HepG2 (cell line): ENCODE results near the gene DIRAS1. TPM values are rescaled to one million over a fixed set of nuclear protein-coding genes. Genes with fewer than 3 reads are reported as not detected.

Experiments
- ATRX ChIP-seq: sonication (generic); formaldehyde crosslinking; IDR thresholded peaks from 2 replicates; pipeline ENCODE4 v1.4.0; 2020; ENCODE audit warnings: missing genetic modification reagents, borderline replicate concordance
- BRD4 ChIP-seq: sonication (generic); formaldehyde crosslinking; IDR thresholded peaks from 2 replicates; pipeline ENCODE4 v1.4.0; 2020; ENCODE audit warnings: missing genetic modification reagents
- CCAR2 ChIP-seq: fragments of 200-400 bp; formaldehyde crosslinking; optimal IDR thresholded peaks from 2 replicates; pipeline ENCODE3; 2018; ENCODE audit warnings: low read depth, mild to moderate bottlenecking, low read length, moderate library complexity
- DR1 ChIP-seq: sonication (generic); formaldehyde crosslinking; IDR thresholded peaks from 2 replicates; pipeline ENCODE4 v1.8.0; 2021; ENCODE audit warnings: mild to moderate bottlenecking, missing genetic modification reagents, inconsistent platforms
- HNRNPL ChIP-seq: fragments of 200-400 bp; formaldehyde crosslinking; IDR thresholded peaks from 2 replicates; pipeline ENCODE4 v1.6.1; 2017; ENCODE audit warnings: mild to moderate bottlenecking, low read depth, low read length
- NFIC ChIP-seq: IDR thresholded peaks from 2 replicates; pipeline ENCODE4 v1.6.1; 2012; ENCODE audit warnings: mild to moderate bottlenecking, low read length, inconsistent platforms
- NFKBIZ ChIP-seq: IDR thresholded peaks from 2 replicates; pipeline ENCODE4 v1.6.1; 2018; ENCODE audit warnings: missing genetic modification reagents, missing compliant biosample characterization
- RARA ChIP-seq: IDR thresholded peaks from 2 replicates; pipeline ENCODE4 v1.6.1; 2016; ENCODE audit warnings: missing genetic modification reagents, missing compliant biosample characterization
- RFXANK ChIP-seq: IDR thresholded peaks from 2 replicates; pipeline ENCODE4 v1.6.1; 2016
- SMAD3 ChIP-seq: sonication (generic); formaldehyde crosslinking; IDR thresholded peaks from 2 replicates; pipeline ENCODE4 v1.4.0; 2020; ENCODE audit warnings: missing genetic modification reagents
- TGIF2 ChIP-seq: IDR thresholded peaks from 2 replicates; pipeline ENCODE4 v1.6.1; 2016; ENCODE audit warnings: control low read depth, missing compliant biosample characterization
- ZFP36L1 ChIP-seq: sonication (generic); formaldehyde crosslinking; IDR thresholded peaks from 2 replicates; pipeline ENCODE4 v1.8.0; 2022; ENCODE audit warnings: mild to moderate bottlenecking, missing genetic modification reagents, moderate library complexity
- ZNF382 ChIP-seq: sonication (generic); formaldehyde crosslinking; IDR thresholded peaks from 2 replicates; pipeline ENCODE4 v1.5.0; 2020; ENCODE audit warnings: missing genetic modification reagents, mild to moderate bottlenecking, borderline replicate concordance
- ZNF496 ChIP-seq: sonication (generic); formaldehyde crosslinking; IDR thresholded peaks from 2 replicates; pipeline ENCODE4 v1.8.1; 2023; ENCODE audit warnings: mild to moderate bottlenecking, moderate library complexity, missing genetic modification reagents; ENCODE audit not compliant: insufficient replicate concordance
- ZNF546 ChIP-seq: sonication (generic); formaldehyde crosslinking; conservative IDR thresholded peaks from 2 replicates; pipeline ENCODE4 v1.8.1; 2023; ENCODE audit warnings: mild to moderate bottlenecking, missing genetic modification reagents
- ZNF607 ChIP-seq: sonication (generic); formaldehyde crosslinking; IDR thresholded peaks from 2 replicates; pipeline ENCODE4 v1.5.1; 2020; ENCODE audit warnings: missing genetic modification reagents, mild to moderate bottlenecking, borderline replicate concordance
- ZNF629 ChIP-seq: sonication (generic); formaldehyde crosslinking; conservative IDR thresholded peaks from 2 replicates; pipeline ENCODE4 v1.5.0; 2020; ENCODE audit warnings: missing genetic modification reagents
- ZNF7 ChIP-seq: IDR thresholded peaks from 2 replicates; pipeline ENCODE4 v1.6.1; 2016; ENCODE audit warnings: missing biosample characterization, missing genetic modification reagents
- polyA plus RNA-seq, 8 experiments: library from polyadenylated mRNA; depleted of rRNA in 3 of 8; stranded (reverse) in 7 of 8; unstranded in 1 of 8; fragments of >200 nt; fragmentation: Illumina TruSeq in 4 of 8; extraction: Trizol in 4 of 8; gene quantifications; 2 replicates each; pipeline versions ENCODE4 v1.2.1 to v1.2.3, GENCODE V29; 2011 to 2016; ENCODE audit warnings: low read depth in 4 of 8, missing spikeins in 1 of 8, mixed read lengths in 1 of 8; ENCODE audit not compliant: insufficient read depth in 1 of 8
- total RNA-seq, 5 experiments: library from RNA; depleted of rRNA; stranded (reverse); fragments of >200 nt; fragmentation: Illumina TruSeq; extraction: Trizol; gene quantifications; 2 replicates each; pipeline ENCODE4 v1.2.3, GENCODE V29; 2016; ENCODE audit warnings: low read depth in 1 of 5
- TF ChIP-seq, protein P1 (sequence below): sonication (generic); formaldehyde crosslinking; IDR thresholded peaks from 2 replicates; pipeline ENCODE4 v1.4.0; 2020; ENCODE audit warnings: missing genetic modification reagents; ENCODE audit errors: not compliant biosample characterization
- TF ChIP-seq, protein P2 (sequence below): sonication (generic); formaldehyde crosslinking; IDR thresholded peaks from 2 replicates; pipeline ENCODE4 v1.4.0; 2020; ENCODE audit warnings: mild to moderate bottlenecking, missing genetic modification reagents
- TF ChIP-seq, protein P3 (sequence below): sonication (generic); formaldehyde crosslinking; IDR thresholded peaks from 2 replicates; pipeline ENCODE4 v1.8.0; 2022; ENCODE audit warnings: missing genetic modification reagents, low read depth, mild to moderate bottlenecking, borderline replicate concordance
- TF ChIP-seq, protein P4 (sequence below): sonication (generic); formaldehyde crosslinking; IDR thresholded peaks from 2 replicates; pipeline ENCODE4 v1.9.0; 2022; ENCODE audit warnings: low read depth, missing genetic modification reagents
- TF ChIP-seq, protein P5 (sequence below): sonication (generic); formaldehyde crosslinking; IDR thresholded peaks from 2 replicates; pipeline ENCODE4 v1.8.0; 2022; ENCODE audit warnings: mild to moderate bottlenecking, missing genetic modification reagents, moderate library complexity
- TF ChIP-seq, protein P6 (sequence below): IDR thresholded peaks from 2 replicates; pipeline ENCODE4 v1.6.1; 2016; ENCODE audit warnings: mild to moderate bottlenecking, missing biosample characterization, missing genetic modification reagents
- TF ChIP-seq, protein P7 (sequence below): sonication (generic); formaldehyde crosslinking; IDR thresholded peaks from 2 replicates; pipeline ENCODE4 v1.4.0; 2020; ENCODE audit warnings: mild to moderate bottlenecking, low read depth, missing genetic modification reagents

DIRAS1 gene
- total and polyA plus RNA-seq, 2 of the 13 experiments (the other 11 are each of a cell fraction or from before 2014, with no cell fraction given) = 0.97 to 1.8 TPM

DNA sequence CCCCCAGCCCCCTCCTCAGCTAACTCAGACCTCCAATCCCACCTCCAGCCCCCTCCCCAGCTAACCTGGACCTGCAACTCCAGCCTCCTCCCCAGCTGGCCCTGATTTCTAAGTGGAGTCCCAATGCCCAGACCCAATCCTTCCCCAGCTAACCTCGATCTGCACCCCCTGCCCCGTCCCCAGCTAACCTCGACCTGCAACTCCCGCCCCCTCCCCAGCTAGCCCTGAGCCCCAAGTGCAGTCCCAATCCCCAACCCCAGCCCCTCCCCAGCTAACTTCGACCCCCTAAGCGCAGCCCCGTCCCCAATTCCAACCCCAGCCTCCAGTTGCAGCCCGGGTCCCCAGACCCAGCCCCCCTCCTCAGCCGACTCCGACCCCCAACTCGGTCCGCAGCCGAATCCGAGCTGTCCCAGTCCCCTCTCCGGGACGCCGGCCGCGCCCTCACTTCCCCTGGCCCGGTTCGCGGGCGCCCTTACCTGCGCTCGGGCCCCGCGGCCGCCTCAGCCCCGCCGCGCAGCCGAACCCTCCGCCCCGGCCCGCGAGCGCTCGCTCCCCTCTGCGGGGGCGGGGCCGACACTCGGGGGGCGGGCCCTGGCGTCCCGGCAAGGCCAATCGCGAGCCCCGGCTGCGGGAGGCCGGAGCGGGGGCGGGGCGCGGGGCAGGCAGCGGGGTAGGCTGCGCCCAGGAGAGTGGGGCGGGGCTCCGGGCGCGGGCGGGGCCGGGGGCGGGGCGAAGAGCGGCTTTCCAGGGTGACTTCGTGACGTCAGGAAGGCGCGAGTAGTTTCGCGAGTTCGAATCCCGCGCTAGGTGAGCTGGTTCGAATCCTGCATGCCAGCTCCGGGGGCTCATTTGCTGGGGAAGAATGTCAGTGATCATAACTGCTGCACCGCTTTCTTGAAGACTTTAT is 18.7 kb downstream of the DIRAS1 start, which contains the start of gene GNG7 (continued):
- TF ChIP-seq, protein P1, sequence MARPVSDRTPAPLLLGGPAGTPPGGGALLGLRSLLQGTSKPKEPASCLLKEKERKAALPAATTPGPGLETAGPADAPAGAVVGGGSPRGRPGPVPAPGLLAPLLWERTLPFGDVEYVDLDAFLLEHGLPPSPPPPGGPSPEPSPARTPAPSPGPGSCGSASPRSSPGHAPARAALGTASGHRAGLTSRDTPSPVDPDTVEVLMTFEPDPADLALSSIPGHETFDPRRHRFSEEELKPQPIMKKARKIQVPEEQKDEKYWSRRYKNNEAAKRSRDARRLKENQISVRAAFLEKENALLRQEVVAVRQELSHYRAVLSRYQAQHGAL = no peak
- TF ChIP-seq ZNF382 (CRISPR knock-in tag) = no peak
- no peak for TF ChIP-seq ATRX (CRISPR knock-in tag)
- TF ChIP-seq ZFP36L1 (CRISPR knock-in tag) = no peak
- no peak for TF ChIP-seq DR1 (CRISPR knock-in tag)
- TF ChIP-seq ZNF629 (CRISPR knock-in tag) = no peak
- no peak for TF ChIP-seq ZNF607 (CRISPR knock-in tag)
- no peak for TF ChIP-seq NFIC
- TF ChIP-seq BRD4 (CRISPR knock-in tag) = no peak
- TF ChIP-seq RFXANK (CRISPR knock-in tag) = no peak
- TF ChIP-seq NFKBIZ (CRISPR knock-in tag) = no peak
- TF ChIP-seq, protein P2, sequence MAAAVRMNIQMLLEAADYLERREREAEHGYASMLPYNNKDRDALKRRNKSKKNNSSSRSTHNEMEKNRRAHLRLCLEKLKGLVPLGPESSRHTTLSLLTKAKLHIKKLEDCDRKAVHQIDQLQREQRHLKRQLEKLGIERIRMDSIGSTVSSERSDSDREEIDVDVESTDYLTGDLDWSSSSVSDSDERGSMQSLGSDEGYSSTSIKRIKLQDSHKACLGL (CRISPR knock-in tag) = no peak
- no peak for TF ChIP-seq RARA (CRISPR knock-in tag)
- TF ChIP-seq HNRNPL = no peak
- no peak for TF ChIP-seq CCAR2
- TF ChIP-seq, protein P3, sequence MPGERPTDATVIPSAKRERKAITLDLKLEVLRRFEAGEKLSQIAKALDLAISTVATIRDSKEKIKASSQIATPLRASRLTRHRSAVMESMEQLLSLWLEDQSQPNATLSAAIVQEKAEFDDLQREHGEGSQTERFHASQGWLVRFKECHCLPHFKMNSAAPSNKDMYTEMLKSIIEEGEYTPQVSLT (CRISPR knock-in tag) = no peak
- TF ChIP-seq, protein P4, sequence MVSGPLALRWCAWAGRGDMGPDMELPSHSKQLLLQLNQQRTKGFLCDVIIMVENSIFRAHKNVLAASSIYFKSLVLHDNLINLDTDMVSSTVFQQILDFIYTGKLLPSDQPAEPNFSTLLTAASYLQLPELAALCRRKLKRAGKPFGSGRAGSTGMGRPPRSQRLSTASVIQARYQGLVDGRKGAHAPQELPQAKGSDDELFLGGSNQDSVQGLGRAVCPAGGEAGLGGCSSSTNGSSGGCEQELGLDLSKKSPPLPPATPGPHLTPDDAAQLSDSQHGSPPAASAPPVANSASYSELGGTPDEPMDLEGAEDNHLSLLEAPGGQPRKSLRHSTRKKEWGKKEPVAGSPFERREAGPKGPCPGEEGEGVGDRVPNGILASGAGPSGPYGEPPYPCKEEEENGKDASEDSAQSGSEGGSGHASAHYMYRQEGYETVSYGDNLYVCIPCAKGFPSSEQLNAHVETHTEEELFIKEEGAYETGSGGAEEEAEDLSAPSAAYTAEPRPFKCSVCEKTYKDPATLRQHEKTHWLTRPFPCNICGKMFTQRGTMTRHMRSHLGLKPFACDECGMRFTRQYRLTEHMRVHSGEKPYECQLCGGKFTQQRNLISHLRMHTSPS (CRISPR knock-in tag) = no peak
- no peak for TF ChIP-seq SMAD3 (CRISPR knock-in tag)
- TF ChIP-seq ZNF546 (CRISPR knock-in tag) = no peak
- no peak for TF ChIP-seq TGIF2 (CRISPR knock-in tag)
- TF ChIP-seq, protein P5, sequence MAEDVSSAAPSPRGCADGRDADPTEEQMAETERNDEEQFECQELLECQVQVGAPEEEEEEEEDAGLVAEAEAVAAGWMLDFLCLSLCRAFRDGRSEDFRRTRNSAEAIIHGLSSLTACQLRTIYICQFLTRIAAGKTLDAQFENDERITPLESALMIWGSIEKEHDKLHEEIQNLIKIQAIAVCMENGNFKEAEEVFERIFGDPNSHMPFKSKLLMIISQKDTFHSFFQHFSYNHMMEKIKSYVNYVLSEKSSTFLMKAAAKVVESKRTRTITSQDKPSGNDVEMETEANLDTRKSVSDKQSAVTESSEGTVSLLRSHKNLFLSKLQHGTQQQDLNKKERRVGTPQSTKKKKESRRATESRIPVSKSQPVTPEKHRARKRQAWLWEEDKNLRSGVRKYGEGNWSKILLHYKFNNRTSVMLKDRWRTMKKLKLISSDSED (CRISPR knock-in tag) = no peak
- TF ChIP-seq, protein P6, sequence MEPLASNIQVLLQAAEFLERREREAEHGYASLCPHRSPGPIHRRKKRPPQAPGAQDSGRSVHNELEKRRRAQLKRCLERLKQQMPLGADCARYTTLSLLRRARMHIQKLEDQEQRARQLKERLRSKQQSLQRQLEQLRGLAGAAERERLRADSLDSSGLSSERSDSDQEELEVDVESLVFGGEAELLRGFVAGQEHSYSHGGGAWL = no peak
- TF ChIP-seq, protein P7, sequence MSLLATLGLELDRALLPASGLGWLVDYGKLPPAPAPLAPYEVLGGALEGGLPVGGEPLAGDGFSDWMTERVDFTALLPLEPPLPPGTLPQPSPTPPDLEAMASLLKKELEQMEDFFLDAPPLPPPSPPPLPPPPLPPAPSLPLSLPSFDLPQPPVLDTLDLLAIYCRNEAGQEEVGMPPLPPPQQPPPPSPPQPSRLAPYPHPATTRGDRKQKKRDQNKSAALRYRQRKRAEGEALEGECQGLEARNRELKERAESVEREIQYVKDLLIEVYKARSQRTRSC (CRISPR knock-in tag) = no peak
- no peak for TF ChIP-seq ZNF496
- TF ChIP-seq ZNF7 (CRISPR knock-in tag) = no peak
